Common myeloid progenitor, CD34-positive (primary cell): ENCODE results near the gene MS4A4A.

Source experiments
- CTCF ChIA-PET: fragments of 350-600 bp; sonication (Branson Sonifier 250); formaldehyde crosslinking; loops from one replicate; lab custom pipeline; 2021; ENCODE audit warnings: antibody characterized with exemption; lab: Charles Lee
- POLR2A ChIA-PET: fragments of 350-600 bp; sonication (Branson Sonifier 250); formaldehyde crosslinking; loops from one replicate; lab custom pipeline; 2021; ENCODE audit warnings: antibody characterized with exemption; lab: Charles Lee
- DNase-seq, 3 donors: peaks; one replicate each; pipeline versions ENCODE4 v3.0.0 to v3.0.0-alpha.2; 2013
- H3K27ac ChIP-seq, 2 experiments: 1 replicate in 1 of 2; 2 replicates in 1 of 2; pipeline ENCODE4 v1.7.0; 2013; ENCODE audit warnings: inconsistent platforms in 2 of 2, low read length in 2 of 2, mild to moderate bottlenecking in 2 of 2, low read depth in 1 of 2, moderate library complexity in 1 of 2; ENCODE audit not compliant: severe bottlenecking in 2 of 2, insufficient read depth in 1 of 2, poor library complexity in 1 of 2
- H3K27me3 ChIP-seq, 5 experiments: replicated peaks in 2 of 5; 1 replicate in 3 of 5; 2 replicates in 2 of 5; pipeline versions ENCODE4 v1.6.1 to v1.7.0; 2013; ENCODE audit warnings: low read length in 4 of 5, mild to moderate bottlenecking in 2 of 5, moderate library complexity in 2 of 5, inconsistent platforms in 1 of 5; ENCODE audit not compliant: insufficient read depth in 5 of 5, control insufficient read depth in 4 of 5
- H3K36me3 ChIP-seq, 4 experiments: 1 replicate in 2 of 4; 2 replicates in 2 of 4; pipeline versions ENCODE4 v1.6.1 to v1.7.0; 2013; ENCODE audit warnings: low read length in 3 of 4, control low read depth in 1 of 4, mild to moderate bottlenecking in 1 of 4; ENCODE audit not compliant: control insufficient read depth in 4 of 4, insufficient read depth in 4 of 4
- H3K4me1 ChIP-seq, 4 experiments: 1 replicate in 3 of 4; 2 replicates in 1 of 4; pipeline versions ENCODE4 v1.6.1 to v1.7.1; 2013; ENCODE audit warnings: low read length in 3 of 4, mild to moderate bottlenecking in 3 of 4, control low read depth in 1 of 4, inconsistent platforms in 1 of 4, moderate library complexity in 1 of 4; ENCODE audit not compliant: control insufficient read depth in 4 of 4, insufficient read depth in 4 of 4; ENCODE audit errors: control extremely low read depth in 1 of 4
- H3K4me3 ChIP-seq, 7 experiments: 1 replicate in 4 of 7; 2 replicates in 3 of 7; pipeline versions ENCODE4 v1.5.1 to v1.7.0; 2013; ENCODE audit warnings: mild to moderate bottlenecking in 7 of 7, low read length in 6 of 7, moderate library complexity in 6 of 7, inconsistent platforms in 2 of 7, low read depth in 2 of 7, control low read depth in 1 of 7; ENCODE audit not compliant: insufficient read depth in 4 of 7, control insufficient read depth in 1 of 7; ENCODE audit errors: extremely low read depth in 1 of 7
- H3K9me3 ChIP-seq, 5 experiments: 1 replicate in 4 of 5; 2 replicates in 1 of 5; pipeline versions ENCODE4 v1.6.1 to v1.7.1; 2013; ENCODE audit warnings: low read length in 4 of 5, mild to moderate bottlenecking in 2 of 5, inconsistent platforms in 1 of 5, low read depth in 1 of 5, moderate library complexity in 1 of 5; ENCODE audit not compliant: control insufficient read depth in 4 of 5, insufficient read depth in 2 of 5; ENCODE audit errors: control extremely low read depth in 1 of 5
- WGBS: methylation state at CpG from one replicate; pipeline ENCODE4 v1.1.5; 2013; ENCODE audit not compliant: insufficient coverage; 5-methylcytosine and 5-hydroxymethylcytosine counted together

MS4A4A gene

DNA sequence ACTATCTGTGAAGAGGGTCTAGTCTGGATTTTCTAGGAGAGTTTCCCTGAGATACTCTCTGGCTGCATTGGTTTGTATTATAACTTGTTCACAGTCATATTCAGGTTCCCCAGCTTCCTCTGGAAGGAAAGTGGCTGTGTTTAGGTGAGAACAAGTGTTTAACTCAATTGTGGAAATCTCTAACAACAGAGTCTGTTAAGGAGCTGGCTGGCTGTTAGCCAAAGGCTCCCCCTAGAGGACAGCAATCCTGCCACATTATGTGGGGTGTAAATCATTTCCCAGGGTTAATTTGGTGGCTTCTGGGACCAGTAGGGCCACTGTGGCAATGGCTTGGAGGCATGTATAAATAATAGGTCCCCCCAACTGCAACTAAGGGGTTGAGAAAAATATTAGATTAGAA, 65.0 kb downstream of the MS4A4A start:
- Histone ChIP-seq H3K4me3 (no peak overlapping the region), H3K4me1 (peaks cover 0 to 4% (median 0%) of the 10 kb centered on the region in 4 experiments), H3K27ac (no peak overlapping the region), H3K36me3 (no peaks in the 10 kb centered on the region), H3K9me3 (no peaks in the 10 kb centered on the region), H3K27me3 (no peaks in the 10 kb centered on the region)
- CTCF ChIA-PET = interaction anchor here (0.6 to 8.4 kb wide), 26 partner anchors 8 to 1195 kb away, joined by 3 to 66 read pairs (median 4); partner anchors contain the start of gene MS4A4A
- POLR2A ChIA-PET = interaction anchor here (0.7 kb wide), 1 partner anchor 282 kb away, joined by 3 read pairs; no protein-coding TSS in a partner anchor
- DNase-seq = peak; percentile 54 to 77 (median 66)

GRCh38 chr11:60347084-60347797, 66.8 kb downstream of the MS4A4A start:
- no peak for DNase-seq
- WGBS = 100% methylated on average over 2 of the region's 2 CpGs
- Histone ChIP-seq H3K36me3 (no peaks in the 10 kb centered on the region), H3K4me3 (no peak overlapping the region), H3K27me3 (no peaks in the 10 kb centered on the region), H3K9me3 (no peaks in the 10 kb centered on the region), H3K4me1 (peaks cover 0 to 4% (median 0%) of the 10 kb centered on the region in 4 experiments), H3K27ac (no peak overlapping the region)
- ChIA-PET POLR2A (no interaction called here), CTCF (interaction anchor here (0.6 to 8.4 kb wide), 6 partner anchors 11 to 416 kb away, joined by 3 to 66 read pairs (median 5); no protein-coding TSS in a partner anchor)

DNA sequence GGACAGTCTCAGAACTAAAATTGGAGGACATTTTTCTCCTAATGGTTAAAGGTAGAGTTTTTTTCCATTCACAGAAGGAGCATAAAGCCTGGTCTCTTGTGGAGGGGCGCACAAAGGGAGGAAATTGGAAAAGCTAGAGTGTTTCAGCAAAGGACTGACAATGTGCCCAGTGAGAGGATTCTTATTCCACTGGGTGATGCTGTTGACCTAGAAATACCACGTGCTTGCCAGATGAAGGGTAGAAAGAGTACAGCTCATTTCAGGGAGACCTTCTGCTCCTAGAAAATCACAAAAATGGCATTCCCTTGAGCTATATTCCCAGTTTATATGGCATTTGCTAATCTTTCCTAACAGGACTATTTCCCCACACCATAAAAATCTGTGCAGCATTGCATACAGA, 67.7 kb downstream of the MS4A4A start:
- Histone ChIP-seq H3K36me3 (no peaks in the 10 kb centered on the region), H3K27ac (no peak overlapping the region), H3K4me1 (peaks cover 0 to 4% (median 0%) of the 10 kb centered on the region in 4 experiments), H3K9me3 (no peaks in the 10 kb centered on the region), H3K4me3 (no peak overlapping the region), H3K27me3 (no peaks in the 10 kb centered on the region)
- WGBS = 94% methylated on average over 2 of the region's 2 CpGs
- ChIA-PET POLR2A (no interaction called here), CTCF (interaction anchor here (0.7 to 8.4 kb wide), 3 partner anchors 15 to 282 kb away, joined by 3 to 66 read pairs (median 3); no protein-coding TSS in a partner anchor)
- DNase-seq = no peak

DNA sequence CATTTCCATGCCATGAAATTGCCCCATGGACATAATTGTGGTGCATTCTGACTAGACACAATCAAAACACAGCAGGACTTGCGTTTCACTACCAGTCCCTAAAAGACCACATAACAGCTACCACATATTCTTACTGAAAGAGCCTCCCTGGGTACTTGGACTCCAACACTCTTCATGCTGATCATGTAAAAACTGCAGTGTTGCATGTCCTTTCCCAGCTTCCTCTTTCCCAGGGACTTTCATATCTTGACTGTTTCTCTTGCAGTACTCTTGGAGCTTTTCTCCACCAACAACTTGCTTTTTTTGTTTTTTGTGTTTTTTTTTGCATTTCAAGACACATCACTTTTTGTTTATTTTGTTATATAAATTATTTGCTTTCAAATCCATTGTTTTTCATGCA, 69.5 kb downstream of the MS4A4A start:
- 92% methylated on average over 1 of the region's 1 CpG for WGBS
- no peak overlapping the region for H3K4me3 ChIP-seq
- H3K27me3 ChIP-seq = no peaks in the 10 kb centered on the region
- POLR2A ChIA-PET = no interaction called here
- H3K27ac ChIP-seq = no peak overlapping the region
- peaks cover 0 to 4% (median 0%) of the 10 kb centered on the region in 4 experiments for H3K4me1 ChIP-seq
- CTCF ChIA-PET = interaction anchor here (1.5 to 8.4 kb wide), 5 partner anchors 13 to 425 kb away, joined by 4 to 66 read pairs (median 8); no protein-coding TSS in a partner anchor
- H3K36me3 ChIP-seq = no peaks in the 10 kb centered on the region
- peak in 2 of 3 donors; percentile 31 to 39 for DNase-seq
- H3K9me3 ChIP-seq = peaks cover 0 to 2% (median 0%) of the 10 kb centered on the region in 5 experiments

DNA sequence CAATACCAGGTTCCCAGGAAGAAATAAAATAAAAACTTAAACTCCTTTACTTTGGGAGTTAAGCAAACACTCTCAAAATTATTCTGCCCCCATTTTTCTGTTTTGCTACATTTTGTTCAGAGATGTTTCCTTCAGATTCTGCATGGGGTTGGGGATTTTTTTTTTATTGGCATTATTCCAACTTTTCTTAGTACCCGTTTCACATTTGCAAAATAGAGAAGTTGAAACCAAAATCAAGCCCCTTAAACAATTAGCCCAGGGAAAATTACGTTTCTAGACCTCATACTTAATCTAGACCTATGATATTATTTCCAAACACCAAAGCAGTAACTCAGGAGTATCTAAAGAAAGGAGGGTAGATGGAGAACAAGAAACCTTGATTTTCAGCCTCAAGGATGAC, 77.3 kb downstream of the MS4A4A start:
- CTCF ChIA-PET = no interaction called here
- WGBS = no CpG with 5 or more reads among the region's 2 CpGs
- Histone ChIP-seq H3K9me3 (peaks cover 0 to 18% (median 16%) of the 10 kb centered on the region in 5 experiments), H3K27me3 (no peaks in the 10 kb centered on the region), H3K4me1 (peaks cover 0 to 9% (median 2%) of the 10 kb centered on the region in 4 experiments), H3K27ac (no peak overlapping the region), H3K36me3 (no peaks in the 10 kb centered on the region), H3K4me3 (no peak overlapping the region)
- peak; percentile 36 to 81 (median 78) for DNase-seq
- POLR2A ChIA-PET = no interaction called here
